Measurements from ENCODE around the gene EXOC4.

GRCh38 chr7:133945497-133945896 is 692.6 kb downstream of the EXOC4 start:
- TF ChIP-seq EZH2 (IDR thresholded peaks at IDR 0.05; ENCODE audit: borderline replicate concordance, low read length), result no peak
- TF ChIP-seq CTCF (IDR thresholded peaks at IDR 0.05; ENCODE audit: low read length), result no peak

Data from OCI-LY1 (cell line).